ENCODE data around the gene ENDOV.

DNA sequence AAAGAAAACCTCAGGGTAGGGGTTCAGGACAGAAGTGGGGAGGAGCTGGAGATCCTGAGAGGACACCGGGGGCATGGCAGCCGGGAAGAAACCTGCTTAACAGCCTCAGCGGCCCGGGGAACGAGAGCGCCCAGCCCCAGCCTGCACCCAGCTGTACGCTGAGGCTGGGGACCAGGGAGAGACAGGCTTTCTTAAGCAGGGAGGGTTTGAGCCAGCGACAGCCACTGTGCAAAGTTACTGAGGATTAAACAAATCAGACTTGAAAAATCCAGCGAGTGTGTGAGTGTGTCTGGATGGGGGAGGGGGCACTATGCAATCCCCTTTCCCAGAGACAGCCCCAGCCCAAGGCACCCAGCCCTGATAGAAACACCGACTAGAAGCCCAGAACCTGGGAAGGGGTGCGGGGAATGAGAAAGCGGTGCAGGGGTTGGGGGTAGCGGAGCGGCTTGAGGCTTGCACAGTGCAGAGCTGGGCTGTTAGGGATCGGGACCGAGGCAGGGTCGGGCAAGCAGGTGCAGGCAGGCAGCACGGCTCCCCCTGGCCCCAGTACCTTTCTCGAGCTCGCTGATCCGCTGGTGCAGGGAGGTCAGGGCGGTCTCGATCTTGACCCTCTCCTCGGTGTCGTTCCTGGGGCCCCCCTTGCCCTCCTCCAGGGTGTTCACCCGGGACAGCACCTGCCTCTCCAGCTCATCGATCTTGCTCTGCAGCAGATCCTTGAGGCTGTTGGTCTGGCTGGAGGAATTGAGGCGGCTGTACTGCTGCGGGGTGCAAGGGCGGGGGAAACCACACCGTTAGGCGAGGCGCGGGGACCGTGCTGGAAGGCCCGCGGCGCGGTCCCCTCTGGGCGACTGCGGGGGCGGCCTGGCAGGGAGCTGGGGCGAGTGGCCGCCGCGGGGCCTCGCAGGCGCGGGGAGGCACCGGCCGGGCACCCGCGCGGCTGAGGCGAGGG is 60.3 kb downstream of the ENDOV start:
- TF ChIP-seq, protein P1, sequence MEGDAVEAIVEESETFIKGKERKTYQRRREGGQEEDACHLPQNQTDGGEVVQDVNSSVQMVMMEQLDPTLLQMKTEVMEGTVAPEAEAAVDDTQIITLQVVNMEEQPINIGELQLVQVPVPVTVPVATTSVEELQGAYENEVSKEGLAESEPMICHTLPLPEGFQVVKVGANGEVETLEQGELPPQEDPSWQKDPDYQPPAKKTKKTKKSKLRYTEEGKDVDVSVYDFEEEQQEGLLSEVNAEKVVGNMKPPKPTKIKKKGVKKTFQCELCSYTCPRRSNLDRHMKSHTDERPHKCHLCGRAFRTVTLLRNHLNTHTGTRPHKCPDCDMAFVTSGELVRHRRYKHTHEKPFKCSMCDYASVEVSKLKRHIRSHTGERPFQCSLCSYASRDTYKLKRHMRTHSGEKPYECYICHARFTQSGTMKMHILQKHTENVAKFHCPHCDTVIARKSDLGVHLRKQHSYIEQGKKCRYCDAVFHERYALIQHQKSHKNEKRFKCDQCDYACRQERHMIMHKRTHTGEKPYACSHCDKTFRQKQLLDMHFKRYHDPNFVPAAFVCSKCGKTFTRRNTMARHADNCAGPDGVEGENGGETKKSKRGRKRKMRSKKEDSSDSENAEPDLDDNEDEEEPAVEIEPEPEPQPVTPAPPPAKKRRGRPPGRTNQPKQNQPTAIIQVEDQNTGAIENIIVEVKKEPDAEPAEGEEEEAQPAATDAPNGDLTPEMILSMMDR (IDR thresholded peaks at IDR 0.05; ENCODE audit: low read depth, low read length), result no peak
- TF ChIP-seq EZH2phosphoT487 (IDR thresholded peaks at IDR 0.05; ENCODE audit: low read depth), result no peak

All from OCI-LY3 (cell line).